HuH-7 (cell line): ENCODE measurements around the gene FSIP1.

ENCODE experiments used
- DNase-seq: peaks from one replicate; pipeline ENCODE4 v3.0.0; 2011; ENCODE audit warnings: low spot score

The FSIP1 gene

GRCh38 chr15:39684233-39684632, 98.4 kb downstream of the FSIP1 start:
- no peak for DNase-seq

GRCh38 chr15:39682366-39682765, 100.3 kb downstream of the FSIP1 start:
- no peak for DNase-seq

- DNase-seq: no peak
Measured at GRCh38 chr15:39680868-39681267, 101.8 kb downstream of the FSIP1 start.

DNA sequence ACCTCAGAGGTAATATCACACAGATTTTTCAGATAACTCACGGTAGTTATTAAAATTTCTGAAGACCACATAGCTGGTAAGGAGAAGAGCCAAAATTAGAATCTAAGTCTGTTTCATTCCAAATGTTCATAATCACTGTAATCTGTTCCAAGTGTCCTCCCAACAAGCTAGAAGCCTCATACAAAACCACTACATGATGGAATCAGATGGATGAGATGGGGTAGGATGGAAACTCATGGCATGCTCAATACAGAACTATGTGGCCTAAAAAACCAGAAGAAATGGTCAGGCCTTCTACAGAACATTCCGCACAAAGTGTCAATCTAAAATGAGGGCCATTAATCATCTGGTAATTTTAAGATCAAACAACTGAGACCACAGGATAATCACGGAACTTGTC, 110.0 kb downstream of the FSIP1 start:
- DNase-seq: no peak

DNA sequence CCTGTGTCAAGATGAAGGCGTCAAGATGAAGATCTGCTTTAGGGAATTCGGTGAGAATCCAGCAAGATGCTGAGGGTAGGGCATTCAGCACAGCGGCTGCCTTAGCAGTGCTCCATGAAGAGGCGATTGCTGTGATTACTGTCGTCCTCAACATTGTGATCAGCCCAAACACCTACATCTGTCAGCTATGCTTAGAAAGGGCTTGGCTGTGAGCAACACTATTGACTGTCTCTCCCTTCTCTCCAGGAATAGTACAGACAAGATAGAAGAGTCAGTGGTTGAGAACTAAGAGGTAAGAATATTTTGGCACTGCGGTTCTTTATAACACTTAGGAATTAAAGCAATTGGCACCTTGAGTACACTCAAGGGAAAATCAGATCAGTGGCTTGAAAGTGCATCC, 110.5 kb downstream of the FSIP1 start:
- DNase-seq: no peak

DNA sequence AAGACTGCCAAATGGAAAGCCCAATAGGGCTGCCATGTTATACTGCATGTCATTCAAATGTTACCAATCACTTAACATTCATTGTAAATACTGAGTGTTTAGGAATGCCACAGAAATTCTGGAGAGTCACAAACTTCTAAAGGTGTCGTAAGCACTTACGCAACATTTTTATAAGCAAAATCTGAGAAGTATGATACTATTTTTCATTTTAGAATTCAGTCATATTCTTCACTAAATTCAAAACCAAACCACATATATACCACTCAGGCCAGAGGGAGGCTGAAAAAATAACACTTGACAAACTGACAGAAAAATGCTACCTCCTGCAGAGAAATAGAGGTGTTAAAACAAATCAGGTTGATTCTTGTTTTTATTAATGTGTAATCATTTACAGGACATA, 112.0 kb downstream of the FSIP1 start:
- no peak for DNase-seq

- no peak for DNase-seq
Measured at GRCh38 chr15:39669661-39670060, 113.0 kb downstream of the FSIP1 start.

DNA sequence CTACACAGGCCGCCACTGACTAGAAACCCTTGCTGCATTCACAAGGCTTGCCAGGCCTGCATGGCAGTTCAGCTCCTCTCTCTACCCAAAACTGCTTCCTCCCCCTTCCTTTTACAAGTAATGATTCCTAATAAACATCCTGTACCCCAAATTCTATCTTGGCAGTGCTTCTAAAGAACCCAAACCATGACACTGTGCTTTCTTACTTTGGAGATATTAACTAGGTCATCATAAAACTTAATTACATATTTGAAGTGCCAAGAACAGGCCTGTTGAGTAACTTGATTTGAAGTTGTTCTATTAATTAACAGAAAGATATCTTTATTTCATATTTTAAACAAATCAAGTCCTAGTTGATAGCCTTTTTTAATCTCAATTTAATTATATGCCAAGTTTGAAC, 113.4 kb downstream of the FSIP1 start:
- DNase-seq: no peak

GRCh38 chr15:39668457-39668856, 114.2 kb downstream of the FSIP1 start:
- no peak for DNase-seq

DNA sequence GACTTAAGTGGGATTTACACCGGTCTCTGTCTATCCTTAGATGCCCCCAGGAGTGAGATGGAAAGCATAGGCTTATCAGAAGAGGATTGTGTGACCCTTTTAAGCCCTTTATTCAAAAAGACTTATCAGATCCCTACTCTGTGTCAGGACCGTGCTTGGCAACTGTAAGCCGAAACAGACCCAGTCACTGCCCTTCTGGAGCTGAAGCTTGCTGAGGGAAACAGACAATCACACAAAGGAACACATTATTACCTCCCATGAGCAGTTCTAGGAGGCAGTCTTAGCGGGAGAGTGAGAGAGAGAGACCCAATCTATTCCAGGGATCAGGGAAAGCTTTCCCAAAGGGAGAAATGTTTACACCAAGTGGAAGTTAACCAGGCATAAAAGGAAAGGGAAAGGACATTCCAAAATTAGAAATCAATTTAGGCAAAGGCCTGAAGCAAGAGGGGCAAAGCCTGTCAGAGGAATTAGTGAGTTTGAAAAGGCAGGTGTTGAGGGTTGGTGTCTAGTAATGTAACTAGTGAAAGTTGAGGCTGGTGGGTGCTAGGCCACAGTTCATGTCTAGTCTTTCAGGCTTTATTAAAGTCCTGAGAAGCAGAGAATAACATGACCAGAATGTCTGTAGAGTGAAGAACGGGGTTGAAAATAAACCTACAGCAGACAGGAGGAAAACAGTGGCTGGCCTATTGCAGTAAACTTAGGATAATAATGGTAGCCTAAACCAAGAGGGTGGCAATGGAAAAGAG, 115.1 kb downstream of the FSIP1 start:
- DNase-seq: no peak

- DNase-seq: no peak
Measured at GRCh38 chr15:39666677-39667076, 116.0 kb downstream of the FSIP1 start.

DNA sequence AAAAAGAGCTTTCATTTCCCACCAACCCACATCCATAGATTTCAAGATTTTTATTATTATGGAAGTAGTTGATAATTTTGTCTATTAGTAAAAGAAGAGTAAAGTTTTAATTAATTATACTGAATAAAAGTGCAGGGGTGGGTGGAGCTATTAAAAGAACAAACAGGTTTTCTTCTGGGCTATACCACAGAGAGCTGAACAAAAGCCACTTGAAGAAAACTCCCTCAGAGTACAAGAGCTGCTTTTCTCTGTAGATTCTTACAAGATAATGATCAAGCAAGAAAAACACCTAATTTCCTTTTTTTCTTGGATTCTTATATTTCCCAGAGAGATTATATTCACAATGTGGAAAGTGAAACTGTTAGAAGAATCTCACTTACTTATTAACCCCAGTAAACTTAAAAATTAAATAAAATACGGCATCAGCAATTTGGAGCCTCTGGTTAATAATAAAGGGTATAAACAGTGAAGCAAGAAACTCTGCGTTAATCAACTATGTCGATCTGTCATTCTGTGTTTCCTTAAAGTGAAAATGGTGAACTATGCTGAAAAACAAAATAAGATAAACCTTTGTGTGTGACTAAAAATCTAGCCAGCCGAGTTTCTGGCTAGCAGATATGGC, 116.9 kb downstream of the FSIP1 start:
- DNase-seq: no peak

- no peak for DNase-seq
Measured at GRCh38 chr15:39663704-39664250, 118.9 kb downstream of the FSIP1 start.

GRCh38 chr15:39661776-39662175, 120.9 kb downstream of the FSIP1 start:
- no peak for DNase-seq

- no peak for DNase-seq
Measured at GRCh38 chr15:39658740-39659139, 123.9 kb downstream of the FSIP1 start.

DNA sequence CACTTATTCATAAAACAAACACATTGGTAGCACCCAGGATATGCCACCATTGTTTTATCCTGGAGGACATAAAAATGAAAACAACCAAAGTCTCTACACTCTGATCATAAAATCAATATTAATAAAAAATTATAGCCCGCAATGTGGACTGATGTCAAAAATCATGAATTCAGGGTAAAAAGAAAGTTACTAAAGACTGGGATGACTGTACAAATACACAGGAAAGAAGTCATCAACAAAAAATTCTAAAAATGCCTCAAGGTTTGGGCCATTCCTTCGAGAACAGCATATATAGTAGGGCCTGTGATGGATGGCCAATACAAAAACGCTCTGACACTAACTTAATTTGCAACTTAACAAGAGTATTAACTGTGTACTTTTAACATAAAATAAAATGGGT, 125.0 kb downstream of the FSIP1 start:
- DNase-seq: no peak

DNA sequence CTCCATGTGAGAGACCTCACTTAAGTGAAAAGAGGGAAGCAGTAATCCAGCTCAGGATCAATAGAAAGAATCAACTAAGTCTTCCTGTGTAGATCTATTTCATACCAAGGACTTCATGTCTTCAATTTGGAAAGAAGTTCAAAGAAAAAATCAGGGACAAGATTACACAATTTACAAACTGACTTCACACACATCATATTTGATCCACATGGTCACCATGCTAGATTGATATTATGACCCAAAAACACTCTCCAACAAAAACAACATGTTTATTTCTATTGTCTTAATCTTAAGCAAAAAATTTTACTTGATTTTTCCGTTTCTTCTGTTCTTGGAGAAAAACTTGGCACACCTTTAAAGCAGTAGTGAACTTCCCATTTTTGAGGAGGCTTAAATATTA, 125.5 kb downstream of the FSIP1 start:
- no peak for DNase-seq

- no peak for DNase-seq
Measured at GRCh38 chr15:39654304-39654703, 128.3 kb downstream of the FSIP1 start.

DNA sequence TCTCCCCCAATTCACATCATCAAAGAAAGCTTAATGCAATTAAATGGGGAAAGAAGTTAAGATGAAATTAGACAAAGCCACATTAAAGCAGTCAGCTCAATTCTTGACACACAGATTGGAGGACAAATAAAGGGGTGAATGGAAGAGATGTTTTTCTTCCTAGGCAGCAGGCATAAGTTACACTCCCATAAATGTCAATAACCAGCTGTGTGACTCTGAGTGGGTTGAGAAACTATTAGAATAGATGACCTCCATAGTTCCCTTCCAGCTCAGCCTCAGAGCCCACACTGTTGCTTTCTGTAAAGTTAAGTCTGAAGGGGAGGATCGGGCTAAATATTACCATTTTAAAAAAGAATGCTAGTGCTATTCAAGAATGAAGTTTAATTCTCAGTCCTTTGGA, 130.8 kb downstream of the FSIP1 start:
- no peak for DNase-seq

DNA sequence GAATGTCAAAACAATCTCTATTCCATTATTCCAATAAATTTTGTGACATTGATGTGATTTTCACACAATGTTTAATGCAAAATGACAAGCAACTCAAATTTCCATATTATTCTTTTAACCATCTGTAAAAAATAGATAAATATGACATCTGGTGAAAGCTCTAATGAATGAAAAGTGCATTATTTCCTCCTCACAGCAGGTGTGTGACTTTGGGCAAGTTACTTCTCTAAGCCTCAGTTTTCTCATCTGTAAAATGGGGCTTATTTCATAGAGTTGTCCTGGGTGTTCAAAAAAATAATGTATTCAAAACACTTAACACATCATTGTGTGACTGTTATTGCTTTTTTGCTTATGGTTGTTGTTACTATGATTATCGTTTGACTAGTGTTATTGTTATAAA, 131.3 kb downstream of the FSIP1 start:
- DNase-seq: no peak

DNA sequence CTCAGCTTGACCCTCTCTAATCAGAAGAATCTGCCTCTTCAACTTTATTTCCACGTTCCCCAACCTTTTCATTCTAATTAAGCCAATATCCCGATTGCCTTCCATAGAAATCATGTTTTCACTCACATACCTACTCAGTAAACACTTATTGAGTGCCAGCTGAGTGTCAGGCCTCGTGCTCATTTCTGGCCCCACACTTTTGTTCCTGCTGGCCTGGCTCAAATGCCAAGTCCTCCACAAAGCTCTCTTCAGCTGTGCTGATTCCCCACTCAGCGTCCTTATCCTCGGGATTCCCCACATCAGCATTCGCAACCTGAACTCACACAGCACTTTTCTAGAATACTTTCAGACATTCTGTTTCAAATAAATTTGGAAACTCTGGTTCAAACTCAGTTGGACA, 132.9 kb downstream of the FSIP1 start:
- DNase-seq: no peak

- no peak for DNase-seq
Measured at GRCh38 chr15:39646425-39646824, 136.2 kb downstream of the FSIP1 start.

DNA sequence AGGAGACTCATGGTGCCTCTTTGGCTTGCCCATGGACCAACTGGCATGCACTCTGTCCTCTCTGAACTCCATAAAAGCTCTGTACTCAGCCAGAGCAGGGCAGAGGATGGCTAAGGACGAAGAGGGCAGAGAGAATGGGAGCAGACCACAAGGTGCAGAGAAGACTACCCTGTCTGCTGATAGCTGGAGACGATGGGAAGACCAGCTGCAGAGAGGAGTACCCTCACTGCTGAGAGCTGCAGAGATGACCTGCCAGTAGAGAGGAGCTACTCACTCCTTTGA, 136.7 kb downstream of the FSIP1 start:
- no peak for DNase-seq
